Measurements from ENCODE around the gene EEFSEC.

EEFSEC gene

GRCh38 chr3:128421439-128421836, 268.2 kb downstream of the EEFSEC start:
- TF ChIP-seq CTCF (IDR thresholded peaks at IDR 0.05): no peak
- no peak for TF ChIP-seq ZFX (IDR thresholded peaks at IDR 0.05; ENCODE audit: borderline replicate concordance)
- no peak overlapping the region for H3K27ac ChIP-seq

- no peak for TF ChIP-seq CTCF (IDR thresholded peaks at IDR 0.05)
- no peak for TF ChIP-seq ZFX (IDR thresholded peaks at IDR 0.05; ENCODE audit: borderline replicate concordance)
Observed at GRCh38 chr3:128421966-128422365, 268.7 kb downstream of the EEFSEC start.

GRCh38 chr3:128422762-128423524, 269.7 kb downstream of the EEFSEC start:
- peak overlapping the region; percentile 33 for H3K27ac ChIP-seq
- no peak for TF ChIP-seq ZFX (IDR thresholded peaks at IDR 0.05; ENCODE audit: borderline replicate concordance)
- TF ChIP-seq CTCF (IDR thresholded peaks at IDR 0.05): no peak

More at GRCh38 chr3:128421966-128422365, 268.7 kb downstream of the EEFSEC start:
- no peak overlapping the region for H3K27ac ChIP-seq

- TF ChIP-seq ZFX (IDR thresholded peaks at IDR 0.05; ENCODE audit: borderline replicate concordance): no peak
- no peak for TF ChIP-seq CTCF (IDR thresholded peaks at IDR 0.05)
- H3K27ac ChIP-seq: peak overlapping the region; percentile 33
Observed at GRCh38 chr3:128423525-128424147, 270.4 kb downstream of the EEFSEC start.

GRCh38 chr3:128424508-128425069, 271.3 kb downstream of the EEFSEC start:
- peak overlapping the region; percentile 33 for H3K27ac ChIP-seq
- TF ChIP-seq ZFX (IDR thresholded peaks at IDR 0.05; ENCODE audit: borderline replicate concordance): no peak
- TF ChIP-seq CTCF (IDR thresholded peaks at IDR 0.05): no peak

- TF ChIP-seq CTCF (IDR thresholded peaks at IDR 0.05): no peak
- peak overlapping the region; percentile 30 for H3K27ac ChIP-seq
Observed at GRCh38 chr3:128425142-128425845, 272.0 kb downstream of the EEFSEC start.
